Measurements from ENCODE around the gene STING1. TPM values are rescaled to one million over a fixed set of nuclear protein-coding genes. Genes with fewer than 3 reads are reported as not detected.

Gene STING1
- total RNA-seq, 1 experiment from 2014 or later = 22.8 TPM

DNA sequence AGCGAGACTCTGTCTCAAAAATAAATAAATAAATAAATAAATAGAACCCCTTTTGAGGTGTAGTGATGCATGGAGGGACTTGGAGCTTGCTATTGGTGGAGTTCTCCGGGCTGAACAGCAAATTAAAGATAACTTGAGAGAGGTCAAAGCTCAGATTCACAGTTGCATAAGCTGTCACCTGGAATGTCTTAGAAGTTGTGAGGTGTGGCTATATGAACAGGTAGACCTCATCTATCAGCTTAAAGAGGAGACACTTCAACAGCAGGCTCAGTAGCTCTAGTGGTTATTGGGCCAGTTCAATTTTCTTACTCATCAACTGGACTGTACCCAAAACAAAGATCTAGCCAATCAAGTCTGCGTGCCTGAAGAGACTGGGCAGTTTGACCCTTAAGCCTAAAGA lies 11.7 kb upstream of the STING1 start:
- ATAC-seq = no peak
- TF ChIP-seq, protein P1, sequence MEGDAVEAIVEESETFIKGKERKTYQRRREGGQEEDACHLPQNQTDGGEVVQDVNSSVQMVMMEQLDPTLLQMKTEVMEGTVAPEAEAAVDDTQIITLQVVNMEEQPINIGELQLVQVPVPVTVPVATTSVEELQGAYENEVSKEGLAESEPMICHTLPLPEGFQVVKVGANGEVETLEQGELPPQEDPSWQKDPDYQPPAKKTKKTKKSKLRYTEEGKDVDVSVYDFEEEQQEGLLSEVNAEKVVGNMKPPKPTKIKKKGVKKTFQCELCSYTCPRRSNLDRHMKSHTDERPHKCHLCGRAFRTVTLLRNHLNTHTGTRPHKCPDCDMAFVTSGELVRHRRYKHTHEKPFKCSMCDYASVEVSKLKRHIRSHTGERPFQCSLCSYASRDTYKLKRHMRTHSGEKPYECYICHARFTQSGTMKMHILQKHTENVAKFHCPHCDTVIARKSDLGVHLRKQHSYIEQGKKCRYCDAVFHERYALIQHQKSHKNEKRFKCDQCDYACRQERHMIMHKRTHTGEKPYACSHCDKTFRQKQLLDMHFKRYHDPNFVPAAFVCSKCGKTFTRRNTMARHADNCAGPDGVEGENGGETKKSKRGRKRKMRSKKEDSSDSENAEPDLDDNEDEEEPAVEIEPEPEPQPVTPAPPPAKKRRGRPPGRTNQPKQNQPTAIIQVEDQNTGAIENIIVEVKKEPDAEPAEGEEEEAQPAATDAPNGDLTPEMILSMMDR (IDR thresholded peaks at IDR 0.05) = no peak
- TF ChIP-seq POLR2AphosphoS5 (IDR thresholded peaks at IDR 0.05; ENCODE audit: low read depth, low read length) = no peak
- no TSS peak for BruUV-seq (replicated peaks)
- POLR2A ChIA-PET = no interaction called here
- Histone ChIP-seq H3K27ac (ENCODE audit: low read length) (no peak overlapping the region), H3K27me3 (ENCODE audit: control insufficient read depth, insufficient read depth, low read length) (no peaks in the 10 kb centered on the region), H3K4me3 (ENCODE audit: low read depth in 2 of 2, low read length in 2 of 2) (no peak overlapping the region), H3K36me3 (ENCODE audit: control insufficient read depth, insufficient read depth, low read length) (no peaks in the 10 kb centered on the region), H3K9me3 (ENCODE audit: control insufficient read depth, insufficient read depth, low read depth, low read length) (no peaks in the 10 kb centered on the region), H3K4me1 (ENCODE audit: control insufficient read depth, insufficient read depth, low read length) (peaks cover 8% of the 10 kb centered on the region)
- DNase-seq (ENCODE audit: low read depth, low spot score) = no peak
- in situ Hi-C loops (cut with HindIII; ENCODE audit: low pct_unique_long_range_greater_than_20kb, low sequenced_read_pairs) (no loop called here), intact Hi-C loops (cut with micrococcal nuclease; ENCODE audit: unreplicated experiment) (no loop called here)
- CTCF ChIA-PET = no interaction called here

DNA sequence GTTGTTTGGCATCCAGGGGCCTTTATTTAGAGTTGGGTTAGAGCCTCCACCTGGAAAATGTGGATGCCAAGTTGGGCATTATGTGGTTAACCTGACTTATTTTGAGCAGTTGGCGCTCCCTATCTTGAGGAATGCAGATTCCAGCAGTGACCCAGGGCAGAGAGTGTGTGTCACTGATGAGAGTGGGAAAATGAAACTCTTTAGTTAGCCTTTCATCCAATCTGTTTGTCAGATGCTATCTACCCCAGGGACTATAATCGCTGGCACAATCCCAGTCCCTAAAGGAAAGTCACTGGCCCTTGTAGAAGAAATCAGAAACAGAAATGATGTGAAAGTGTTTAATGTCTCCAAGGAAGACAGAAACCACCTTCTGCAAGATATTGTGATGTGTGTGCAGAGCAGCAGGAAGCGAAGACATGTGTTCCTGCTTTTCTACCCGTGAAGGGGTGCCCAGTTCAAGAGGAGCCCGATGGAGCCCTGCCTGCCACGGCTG lies 10.2 kb upstream of the STING1 start:
- no peaks in the 10 kb centered on the region for H3K9me3 ChIP-seq (ENCODE audit: control insufficient read depth, insufficient read depth, low read depth, low read length)
- BruUV-seq (replicated peaks) = no TSS peak
- ChIA-PET CTCF (no interaction called here), POLR2A (no interaction called here)
- TF ChIP-seq, protein P1 (IDR thresholded peaks at IDR 0.05) = no peak
- TF ChIP-seq SIN3A (IDR thresholded peaks at IDR 0.05; ENCODE audit: borderline replicate concordance, insufficient read depth, low read depth, low read length) = no peak
- TF ChIP-seq TCF7L2 (IDR thresholded peaks at IDR 0.05; ENCODE audit: low read depth, low read length) = no peak
- no peak for TF ChIP-seq POLR2AphosphoS5 (IDR thresholded peaks at IDR 0.05; ENCODE audit: low read depth, low read length)
- TF ChIP-seq, protein P2, sequence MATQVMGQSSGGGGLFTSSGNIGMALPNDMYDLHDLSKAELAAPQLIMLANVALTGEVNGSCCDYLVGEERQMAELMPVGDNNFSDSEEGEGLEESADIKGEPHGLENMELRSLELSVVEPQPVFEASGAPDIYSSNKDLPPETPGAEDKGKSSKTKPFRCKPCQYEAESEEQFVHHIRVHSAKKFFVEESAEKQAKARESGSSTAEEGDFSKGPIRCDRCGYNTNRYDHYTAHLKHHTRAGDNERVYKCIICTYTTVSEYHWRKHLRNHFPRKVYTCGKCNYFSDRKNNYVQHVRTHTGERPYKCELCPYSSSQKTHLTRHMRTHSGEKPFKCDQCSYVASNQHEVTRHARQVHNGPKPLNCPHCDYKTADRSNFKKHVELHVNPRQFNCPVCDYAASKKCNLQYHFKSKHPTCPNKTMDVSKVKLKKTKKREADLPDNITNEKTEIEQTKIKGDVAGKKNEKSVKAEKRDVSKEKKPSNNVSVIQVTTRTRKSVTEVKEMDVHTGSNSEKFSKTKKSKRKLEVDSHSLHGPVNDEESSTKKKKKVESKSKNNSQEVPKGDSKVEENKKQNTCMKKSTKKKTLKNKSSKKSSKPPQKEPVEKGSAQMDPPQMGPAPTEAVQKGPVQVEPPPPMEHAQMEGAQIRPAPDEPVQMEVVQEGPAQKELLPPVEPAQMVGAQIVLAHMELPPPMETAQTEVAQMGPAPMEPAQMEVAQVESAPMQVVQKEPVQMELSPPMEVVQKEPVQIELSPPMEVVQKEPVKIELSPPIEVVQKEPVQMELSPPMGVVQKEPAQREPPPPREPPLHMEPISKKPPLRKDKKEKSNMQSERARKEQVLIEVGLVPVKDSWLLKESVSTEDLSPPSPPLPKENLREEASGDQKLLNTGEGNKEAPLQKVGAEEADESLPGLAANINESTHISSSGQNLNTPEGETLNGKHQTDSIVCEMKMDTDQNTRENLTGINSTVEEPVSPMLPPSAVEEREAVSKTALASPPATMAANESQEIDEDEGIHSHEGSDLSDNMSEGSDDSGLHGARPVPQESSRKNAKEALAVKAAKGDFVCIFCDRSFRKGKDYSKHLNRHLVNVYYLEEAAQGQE (IDR thresholded peaks at IDR 0.05; ENCODE audit: insufficient read depth in 1 of 2, low read depth in 2 of 2, low read length in 1 of 2) = no peak
- peaks cover 8% of the 10 kb centered on the region for H3K4me1 ChIP-seq (ENCODE audit: control insufficient read depth, insufficient read depth, low read length)
- intact Hi-C loops (cut with micrococcal nuclease; ENCODE audit: unreplicated experiment) = no loop called here
- peak; percentile 83; the same call in 1 of the 2 replicates for ATAC-seq
- H3K27ac ChIP-seq (ENCODE audit: low read length) = no peak overlapping the region
- H3K4me3 ChIP-seq (ENCODE audit: low read depth in 2 of 2, low read length in 2 of 2) = no peak overlapping the region
- in situ Hi-C loops (cut with HindIII; ENCODE audit: low pct_unique_long_range_greater_than_20kb, low sequenced_read_pairs) = no loop called here
- no peak for DNase-seq (ENCODE audit: low read depth, low spot score)
- H3K27me3 ChIP-seq (ENCODE audit: control insufficient read depth, insufficient read depth, low read length) = no peaks in the 10 kb centered on the region
- H3K36me3 ChIP-seq (ENCODE audit: control insufficient read depth, insufficient read depth, low read length) = no peaks in the 10 kb centered on the region
